K562 (cell line): Measurements from ENCODE around the gene C16orf78.

Experiments used
- CTCF ChIP-seq, 3 experiments: IDR thresholded peaks in 2 of 3; conservative IDR thresholded peaks in 1 of 3; 2 replicates each; pipeline ENCODE4 v1.5.1; 2011 to 2012; ENCODE audit warnings: low read length in 3 of 3, mild to moderate bottlenecking in 3 of 3, control low read depth in 2 of 3, improper control_type of control experiment in 1 of 3, inconsistent platforms in 1 of 3, low read depth in 1 of 3, mixed read lengths in 1 of 3, moderate library complexity in 1 of 3; ENCODE audit not compliant: insufficient read depth in 2 of 3
- NFIC ChIP-seq: fragments of 450-650 bp; IDR thresholded peaks from 2 replicates; pipeline ENCODE4 v1.6.1; 2017; ENCODE audit warnings: mild to moderate bottlenecking, inconsistent platforms

- no peak for TF ChIP-seq NFIC
- TF ChIP-seq CTCF (IDR thresholded peaks at IDR 0.05 in 2 of 3, conservative IDR thresholded peaks at IDR 0.05 in 1 of 3; ENCODE audit: insufficient read depth in 2 of 3, low read depth in 1 of 3, low read length in 3 of 3), result no peak
These were observed 46.3 kb downstream of the C16orf78 start for GRCh38 chr16:49419862-49420261.
